Uterus (tissue), 4 donors: ENCODE data around the gene USP26. TPM values are rescaled to one million over a fixed set of nuclear protein-coding genes. Genes with fewer than 3 reads are reported as not detected.
A peak's percentile ranks its signal among the peaks of the same experiment; 100 is the strongest.

Experiments
- DNase-seq, 2 donors: peaks; one replicate each; pipeline ENCODE4 v3.0.0-alpha.2; 2019 to 2020
- H3K27ac ChIP-seq, 2 donors: fragments of 200-600 bp; sonication (generic); 1 replicate in 1 of 2; 2 replicates in 1 of 2; pipeline ENCODE4 v1.5.1; 2016 to 2018
- H3K27me3 ChIP-seq, 2 donors: fragments of 200-600 bp; sonication (generic); one replicate each; pipeline ENCODE4 v1.5.1; 2018 to 2019; ENCODE audit warnings: control low read depth in 1 of 2
- H3K36me3 ChIP-seq, 2 donors: fragments of 200-600 bp; sonication (generic); one replicate each; pipeline ENCODE4 v1.5.1; 2019; ENCODE audit warnings: control low read depth in 1 of 2
- H3K4me1 ChIP-seq, 2 donors: fragments of 200-600 bp; sonication (generic); one replicate each; pipeline ENCODE4 v1.5.1; 2018 to 2019; ENCODE audit warnings: control low read depth in 1 of 2
- H3K4me3 ChIP-seq, 2 donors: fragments of 200-600 bp; sonication (generic); 1 replicate in 1 of 2; 2 replicates in 1 of 2; pipeline ENCODE4 v1.5.1; 2018 to 2019; ENCODE audit warnings: mild to moderate bottlenecking in 1 of 2
- H3K9me3 ChIP-seq, 2 donors: fragments of 200-600 bp; sonication (generic); one replicate each; pipeline ENCODE4 v1.5.1; 2019; ENCODE audit warnings: control low read depth in 1 of 2
- POLR2A ChIP-seq, 2 donors: fragments of 450-650 bp; IDR thresholded peaks; one replicate each; pipeline ENCODE4 v1.6.1; 2016; ENCODE audit warnings: antibody characterized with exemption in 2 of 2, mild to moderate bottlenecking in 1 of 2, moderate library complexity in 1 of 2
- intact Hi-C: fragments of 100-400 bp; cut with DNase I; formaldehyde crosslinking; loops from one replicate; pipeline ENCODE4 v1.15.1; 2023; ENCODE audit warnings: low total_unique reads
- total RNA-seq, 4 donors: library from RNA; depleted of rRNA in 3 of 4; stranded (reverse); fragments of >200 nt in 3 of 4; gene quantifications; one replicate each; pipeline versions ENCODE4 v1.1.0 to v1.2.4, GENCODE V29; 2014 to 2023
- TF ChIP-seq, protein P1 (sequence below), 4 experiments: fragments of 200-600 bp in 2 of 4; fragments of 450-650 bp in 2 of 4; sonication (generic) in 2 of 4; IDR thresholded peaks; one replicate each; pipeline ENCODE4 v1.5.1; 2016 to 2019; ENCODE audit warnings: antibody characterized with exemption in 4 of 4, mild to moderate bottlenecking in 2 of 4, moderate library complexity in 1 of 4
- donor health status: DM: yes; HTN: yes; CAD: no.

Gene USP26
- total RNA-seq, 4 donors from 2014 or later: not detected

DNA sequence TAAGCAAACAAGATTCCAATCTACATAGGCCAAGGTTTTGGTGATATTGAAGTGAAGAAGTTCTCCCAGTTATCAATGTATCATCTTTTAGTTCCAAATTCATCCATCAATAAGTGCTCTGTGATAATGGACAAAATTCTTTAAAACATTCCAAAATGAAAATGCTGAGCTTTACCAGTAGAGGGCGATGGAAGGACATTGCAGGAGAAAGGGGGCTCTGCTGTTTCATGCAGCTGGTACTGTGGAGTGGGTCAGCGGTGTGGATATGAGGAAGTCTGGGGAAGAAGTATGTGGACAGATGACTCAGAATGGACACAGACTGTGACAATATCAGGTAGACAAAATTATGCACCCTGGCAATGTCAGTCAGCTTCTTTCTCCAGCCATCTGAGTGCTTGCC, 91.9 kb downstream of the USP26 start:
- Histone ChIP-seq H3K27ac (no peak overlapping the region), H3K27me3 (peaks cover 0 to 6% of the 10 kb centered on the region in 2 donors), H3K4me1 (no peaks in the 10 kb centered on the region), H3K9me3 (no peaks in the 10 kb centered on the region), H3K4me3 (no peak overlapping the region), H3K36me3 (no peaks in the 10 kb centered on the region)
- TF ChIP-seq, protein P1, sequence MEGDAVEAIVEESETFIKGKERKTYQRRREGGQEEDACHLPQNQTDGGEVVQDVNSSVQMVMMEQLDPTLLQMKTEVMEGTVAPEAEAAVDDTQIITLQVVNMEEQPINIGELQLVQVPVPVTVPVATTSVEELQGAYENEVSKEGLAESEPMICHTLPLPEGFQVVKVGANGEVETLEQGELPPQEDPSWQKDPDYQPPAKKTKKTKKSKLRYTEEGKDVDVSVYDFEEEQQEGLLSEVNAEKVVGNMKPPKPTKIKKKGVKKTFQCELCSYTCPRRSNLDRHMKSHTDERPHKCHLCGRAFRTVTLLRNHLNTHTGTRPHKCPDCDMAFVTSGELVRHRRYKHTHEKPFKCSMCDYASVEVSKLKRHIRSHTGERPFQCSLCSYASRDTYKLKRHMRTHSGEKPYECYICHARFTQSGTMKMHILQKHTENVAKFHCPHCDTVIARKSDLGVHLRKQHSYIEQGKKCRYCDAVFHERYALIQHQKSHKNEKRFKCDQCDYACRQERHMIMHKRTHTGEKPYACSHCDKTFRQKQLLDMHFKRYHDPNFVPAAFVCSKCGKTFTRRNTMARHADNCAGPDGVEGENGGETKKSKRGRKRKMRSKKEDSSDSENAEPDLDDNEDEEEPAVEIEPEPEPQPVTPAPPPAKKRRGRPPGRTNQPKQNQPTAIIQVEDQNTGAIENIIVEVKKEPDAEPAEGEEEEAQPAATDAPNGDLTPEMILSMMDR (IDR thresholded peaks at IDR 0.05): peak in 3 of 4 experiments; percentile 31 to 36 (median 34)
- TF ChIP-seq POLR2A (IDR thresholded peaks at IDR 0.05): no peak
- no peak for DNase-seq
- intact Hi-C loops: no loop called here

DNA sequence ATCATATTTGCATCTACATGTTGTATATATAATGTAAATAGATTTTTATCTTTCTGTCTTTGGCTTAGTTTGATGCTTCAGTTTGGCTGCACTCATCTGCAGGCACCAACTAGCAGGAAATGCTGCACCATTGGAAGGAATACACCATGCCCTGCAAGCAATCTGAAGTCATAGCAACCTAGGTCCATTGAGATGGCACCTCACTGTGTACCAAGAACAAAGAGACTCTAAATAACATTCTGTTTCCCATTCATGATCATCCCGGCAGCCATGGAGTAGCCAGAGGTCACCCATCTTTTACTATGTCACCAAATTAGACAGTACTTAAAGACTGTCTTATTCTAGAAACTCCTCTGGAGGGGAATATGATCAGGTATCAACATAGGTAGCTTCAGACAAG, 97.7 kb downstream of the USP26 start:
- Histone ChIP-seq H3K4me1 (no peaks in the 10 kb centered on the region), H3K4me3 (no peak overlapping the region)

DNA sequence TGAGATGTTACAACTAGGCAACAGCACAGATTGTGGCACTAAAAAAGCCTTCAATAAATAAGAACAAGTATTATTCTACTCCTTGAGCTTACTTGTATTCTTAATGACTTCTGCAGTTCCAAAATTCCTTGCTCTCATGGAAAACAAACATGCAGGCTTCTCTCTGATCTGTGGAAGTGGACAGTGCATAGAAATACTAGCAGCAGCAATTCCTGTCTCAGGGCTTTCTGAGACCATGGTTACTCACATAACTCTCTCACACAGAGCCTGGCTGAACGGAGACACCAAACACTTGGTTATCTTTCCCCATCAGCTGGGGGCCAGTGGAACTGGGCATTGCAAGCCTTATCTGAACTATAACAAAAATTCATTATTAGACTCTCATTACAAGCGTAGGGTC, 106.1 kb downstream of the USP26 start:
- intact Hi-C loops: no loop called here
- no peaks in the 10 kb centered on the region for H3K36me3 ChIP-seq
- H3K4me3 ChIP-seq: no peak overlapping the region
- no peaks in the 10 kb centered on the region for H3K9me3 ChIP-seq
- TF ChIP-seq, protein P1 (IDR thresholded peaks at IDR 0.05): no peak
- TF ChIP-seq POLR2A (IDR thresholded peaks at IDR 0.05): no peak
- DNase-seq: no peak
- H3K4me1 ChIP-seq: no peaks in the 10 kb centered on the region
- H3K27ac ChIP-seq: no peak overlapping the region
- H3K27me3 ChIP-seq: peaks cover 0 to 14% of the 10 kb centered on the region in 2 donors

More for the DNA sequence above, 97.7 kb downstream of the USP26 start:
- H3K9me3 ChIP-seq: no peaks in the 10 kb centered on the region
- H3K27ac ChIP-seq: no peak overlapping the region
- H3K27me3 ChIP-seq: peaks cover 0 to 9% of the 10 kb centered on the region in 2 donors
- intact Hi-C loops: no loop called here
- DNase-seq: no peak
- H3K36me3 ChIP-seq: no peaks in the 10 kb centered on the region
- TF ChIP-seq POLR2A (IDR thresholded peaks at IDR 0.05): no peak
- TF ChIP-seq, protein P1 (IDR thresholded peaks at IDR 0.05): no peak

DNA sequence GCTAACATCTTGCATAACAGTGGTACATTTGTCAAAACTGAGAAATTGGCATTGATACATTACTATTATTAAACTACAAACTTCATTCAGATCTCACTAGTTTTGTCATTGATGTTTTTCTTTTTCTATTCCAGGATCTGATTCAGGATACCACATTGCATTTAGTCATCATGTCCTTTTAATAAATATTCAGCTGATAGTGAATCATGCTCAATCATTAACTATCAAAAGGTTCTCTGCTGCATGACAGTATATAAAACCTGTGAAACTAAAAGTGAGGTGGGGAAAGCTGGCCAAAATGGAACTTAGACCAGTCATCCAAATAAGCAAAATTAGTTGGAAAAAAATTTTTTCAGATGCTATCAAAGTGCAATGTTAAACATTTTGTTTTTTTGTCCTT, 110.4 kb downstream of the USP26 start:
- H3K36me3 ChIP-seq: no peaks in the 10 kb centered on the region
- no peaks in the 10 kb centered on the region for H3K9me3 ChIP-seq
- no peaks in the 10 kb centered on the region for H3K4me1 ChIP-seq
- no peak for DNase-seq
- H3K4me3 ChIP-seq: no peak overlapping the region
- H3K27ac ChIP-seq: no peak overlapping the region
- peaks cover 0 to 13% of the 10 kb centered on the region in 2 donors for H3K27me3 ChIP-seq
- TF ChIP-seq, protein P1 (IDR thresholded peaks at IDR 0.05): no peak
- no peak for TF ChIP-seq POLR2A (IDR thresholded peaks at IDR 0.05)
- intact Hi-C loops: no loop called here

DNA sequence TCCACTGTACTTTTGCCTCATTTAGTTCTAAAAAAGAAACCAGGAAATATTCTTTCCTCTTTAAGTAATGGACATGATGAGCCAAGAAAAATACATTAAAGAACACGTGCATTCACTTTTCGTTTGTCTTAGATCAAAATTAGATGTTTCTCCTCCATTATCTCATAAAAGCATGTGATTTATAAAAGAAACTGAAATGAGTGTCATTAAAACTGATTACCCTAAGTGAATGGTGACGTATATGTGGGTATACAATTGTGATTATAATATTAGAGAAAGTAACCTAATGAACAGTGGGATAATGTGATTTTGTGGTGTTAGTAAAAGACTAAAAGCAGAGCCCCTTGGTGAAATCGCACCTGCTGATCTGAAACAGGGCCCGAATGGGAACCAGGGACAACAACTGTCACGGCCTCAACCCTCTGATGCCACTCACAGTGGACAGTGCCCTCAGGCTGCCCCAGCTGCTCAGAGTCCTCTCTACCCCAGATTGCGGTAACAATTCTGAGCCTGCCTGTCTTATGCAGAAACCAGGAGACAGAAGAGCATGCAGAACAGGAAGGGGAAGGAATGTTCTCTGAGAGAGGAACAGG, 112.8 kb downstream of the USP26 start:
- Histone ChIP-seq H3K4me3 (no peak overlapping the region), H3K4me1 (no peaks in the 10 kb centered on the region), H3K36me3 (no peaks in the 10 kb centered on the region), H3K9me3 (no peaks in the 10 kb centered on the region), H3K27ac (no peak overlapping the region), H3K27me3 (peaks cover 0 to 17% of the 10 kb centered on the region in 2 donors)
- intact Hi-C loops: no loop called here
- TF ChIP-seq, protein P1 (IDR thresholded peaks at IDR 0.05): no peak
- no peak for TF ChIP-seq POLR2A (IDR thresholded peaks at IDR 0.05)
- no peak for DNase-seq
